ENCODE data around the gene SAP130. TPM values are rescaled to one million over a fixed set of nuclear protein-coding genes. Genes with fewer than 3 reads are reported as not detected.
A peak's percentile ranks its signal among the peaks of the same experiment; 100 is the strongest.

Gene SAP130
- 1.6 and 3.6 TPM in 2 replicates for total RNA-seq

GRCh38 chr2:128027801-128028667 is at the start of gene SAP130:
TSS of gene SAP130 (minus strand) at chr2:128028059. CDS start at chr2:128026292, 1,767 bp downstream.
- H3K36me3 ChIP-seq (ENCODE audit: control insufficient read depth, insufficient read depth, low read length), result no peaks in the 10 kb centered on the region
- peak within 1 kb of the TSS; percentile 98 for H3K4me3 ChIP-seq (ENCODE audit: low read depth, low read length)
- TF ChIP-seq, protein P1, sequence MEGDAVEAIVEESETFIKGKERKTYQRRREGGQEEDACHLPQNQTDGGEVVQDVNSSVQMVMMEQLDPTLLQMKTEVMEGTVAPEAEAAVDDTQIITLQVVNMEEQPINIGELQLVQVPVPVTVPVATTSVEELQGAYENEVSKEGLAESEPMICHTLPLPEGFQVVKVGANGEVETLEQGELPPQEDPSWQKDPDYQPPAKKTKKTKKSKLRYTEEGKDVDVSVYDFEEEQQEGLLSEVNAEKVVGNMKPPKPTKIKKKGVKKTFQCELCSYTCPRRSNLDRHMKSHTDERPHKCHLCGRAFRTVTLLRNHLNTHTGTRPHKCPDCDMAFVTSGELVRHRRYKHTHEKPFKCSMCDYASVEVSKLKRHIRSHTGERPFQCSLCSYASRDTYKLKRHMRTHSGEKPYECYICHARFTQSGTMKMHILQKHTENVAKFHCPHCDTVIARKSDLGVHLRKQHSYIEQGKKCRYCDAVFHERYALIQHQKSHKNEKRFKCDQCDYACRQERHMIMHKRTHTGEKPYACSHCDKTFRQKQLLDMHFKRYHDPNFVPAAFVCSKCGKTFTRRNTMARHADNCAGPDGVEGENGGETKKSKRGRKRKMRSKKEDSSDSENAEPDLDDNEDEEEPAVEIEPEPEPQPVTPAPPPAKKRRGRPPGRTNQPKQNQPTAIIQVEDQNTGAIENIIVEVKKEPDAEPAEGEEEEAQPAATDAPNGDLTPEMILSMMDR (IDR thresholded peaks at IDR 0.05; ENCODE audit: insufficient read depth, low read length, severe bottlenecking), result no peak
- H3K27me3 ChIP-seq (ENCODE audit: control insufficient read depth, insufficient read depth, low read length), result no peaks in the 10 kb centered on the region
- peak; percentile 80 for DNase-seq (ENCODE audit: low read depth)
- FAIRE-seq, result no peak

DNA sequence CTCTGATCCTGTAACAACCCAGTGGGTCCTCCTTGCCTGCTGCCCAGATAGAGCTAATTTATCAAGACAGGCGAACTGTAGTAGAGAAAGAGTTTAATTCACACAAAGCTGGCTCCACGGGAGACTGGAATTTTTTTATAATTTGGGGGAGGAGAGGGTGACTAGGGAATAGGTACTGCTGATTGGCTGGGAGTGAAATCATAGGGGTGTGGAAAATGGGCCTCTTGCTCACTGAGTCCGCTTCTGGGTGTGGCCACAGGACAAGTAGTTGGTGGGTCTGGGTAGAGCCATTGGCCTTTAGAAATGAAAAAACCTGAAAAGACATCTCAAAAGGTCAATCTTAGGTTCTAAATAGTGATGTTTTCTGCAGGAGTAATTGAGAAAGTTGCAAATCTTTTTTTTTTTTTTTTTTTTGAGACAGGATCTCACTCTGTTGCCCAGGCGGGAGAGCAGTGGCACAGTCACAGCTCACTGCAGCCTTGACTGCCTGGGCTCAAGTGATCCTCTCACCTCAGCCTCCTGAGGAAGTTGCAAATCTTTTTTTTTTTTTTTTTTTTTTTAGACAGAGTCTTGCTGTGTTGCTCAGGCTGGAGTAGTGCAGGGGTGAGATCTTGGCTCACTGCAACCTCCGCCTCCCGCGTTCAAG is 48.7 kb upstream of the SAP130 start:
- DNase-seq (ENCODE audit: low read depth) (peak; percentile 4), FAIRE-seq (no peak)
- no peak overlapping the region for H3K4me3 ChIP-seq (ENCODE audit: low read depth, low read length)
- H3K27me3 ChIP-seq (ENCODE audit: control insufficient read depth, insufficient read depth, low read length), result no peaks in the 10 kb centered on the region
- TF ChIP-seq, protein P1 (IDR thresholded peaks at IDR 0.05; ENCODE audit: insufficient read depth, low read length, severe bottlenecking), result no peak
- no peaks in the 10 kb centered on the region for H3K36me3 ChIP-seq (ENCODE audit: control insufficient read depth, insufficient read depth, low read length)

DNA sequence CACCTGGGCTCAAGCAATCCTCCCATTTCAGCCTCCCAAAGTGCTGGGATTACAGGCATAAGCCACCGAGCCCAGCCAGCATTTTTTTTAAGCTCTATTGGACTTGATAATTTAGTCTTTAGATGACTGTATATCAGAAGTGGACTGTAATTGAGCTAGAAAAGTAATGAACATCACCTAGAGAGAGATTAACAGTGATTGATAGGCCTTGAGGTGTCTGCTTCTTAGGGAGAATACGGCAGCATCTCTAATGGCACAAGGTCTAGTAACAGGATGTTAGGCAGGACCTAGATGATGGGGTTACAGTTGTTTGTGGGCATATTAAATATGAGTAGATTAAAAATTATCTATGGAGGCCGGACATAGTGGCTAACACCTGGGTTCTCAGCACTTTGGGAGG is 45.4 kb upstream of the SAP130 start:
- Histone ChIP-seq H3K36me3 (ENCODE audit: control insufficient read depth, insufficient read depth, low read length) (no peaks in the 10 kb centered on the region), H3K27me3 (ENCODE audit: control insufficient read depth, insufficient read depth, low read length) (no peaks in the 10 kb centered on the region), H3K4me3 (ENCODE audit: low read depth, low read length) (no peak overlapping the region)
- no peak for DNase-seq (ENCODE audit: low read depth)
- TF ChIP-seq, protein P1 (IDR thresholded peaks at IDR 0.05; ENCODE audit: insufficient read depth, low read length, severe bottlenecking), result no peak
- FAIRE-seq, result no peak

DNA sequence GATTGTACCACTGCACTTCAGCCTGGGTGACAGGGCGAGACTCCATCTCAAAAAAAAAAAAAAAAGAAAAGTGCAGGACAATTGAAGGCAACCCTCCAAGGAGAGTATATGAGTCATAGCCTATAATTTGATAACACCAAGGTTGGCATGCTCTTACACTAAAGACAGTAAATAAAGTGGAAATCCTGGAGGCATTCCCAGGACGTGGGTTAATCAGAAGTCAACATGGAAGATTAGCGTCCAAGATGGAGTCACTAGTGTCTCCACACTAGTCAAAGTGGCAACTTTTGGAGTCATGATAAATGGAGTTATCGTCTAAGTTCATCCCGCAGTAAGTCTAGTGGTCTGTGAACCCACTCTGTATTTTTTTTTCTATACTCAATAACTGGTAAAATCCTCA is 41.9 kb upstream of the SAP130 start:
- DNase-seq (ENCODE audit: low read depth) (peak; percentile 46), FAIRE-seq (no peak)
- no peaks in the 10 kb centered on the region for H3K27me3 ChIP-seq (ENCODE audit: control insufficient read depth, insufficient read depth, low read length)
- H3K4me3 ChIP-seq (ENCODE audit: low read depth, low read length), result no peak overlapping the region
- H3K36me3 ChIP-seq (ENCODE audit: control insufficient read depth, insufficient read depth, low read length), result no peaks in the 10 kb centered on the region
- TF ChIP-seq, protein P1 (IDR thresholded peaks at IDR 0.05; ENCODE audit: insufficient read depth, low read length, severe bottlenecking), result no peak

DNA sequence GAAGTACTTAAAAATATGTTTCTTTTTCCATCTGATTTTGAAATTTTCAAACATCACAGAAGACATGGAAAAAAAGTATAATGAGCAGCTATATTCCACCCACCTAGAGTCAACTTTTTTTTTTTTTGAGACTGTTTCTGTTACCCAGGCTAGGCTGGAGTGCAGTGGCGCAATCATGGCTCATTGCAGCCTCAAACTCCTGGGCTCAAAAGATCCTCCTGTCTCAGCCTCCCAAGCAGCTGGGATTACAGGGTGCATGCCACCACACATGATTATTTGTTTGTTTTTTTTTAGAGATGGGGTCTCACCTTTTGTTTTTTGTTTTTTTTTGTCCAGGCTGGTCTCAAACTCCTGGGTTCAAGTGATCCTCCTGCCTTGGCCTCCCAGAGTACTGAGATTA is 36.5 kb upstream of the SAP130 start:
- H3K4me3 ChIP-seq (ENCODE audit: low read depth, low read length), result no peak overlapping the region
- no peak for DNase-seq (ENCODE audit: low read depth)
- TF ChIP-seq, protein P1 (IDR thresholded peaks at IDR 0.05; ENCODE audit: insufficient read depth, low read length, severe bottlenecking), result no peak
- H3K36me3 ChIP-seq (ENCODE audit: control insufficient read depth, insufficient read depth, low read length), result no peaks in the 10 kb centered on the region
- FAIRE-seq, result no peak
- H3K27me3 ChIP-seq (ENCODE audit: control insufficient read depth, insufficient read depth, low read length), result no peaks in the 10 kb centered on the region

All from bronchial epithelial cell (primary cell).